AML-193 (cell line): Measurements from ENCODE around the gene ARMH3.

Experiments used
- DNase-seq, 2 experiments: peaks; one replicate each; lab custom pipeline; 2025; lab: John Stamatoyannopoulos, UW

Gene ARMH3, protein sequence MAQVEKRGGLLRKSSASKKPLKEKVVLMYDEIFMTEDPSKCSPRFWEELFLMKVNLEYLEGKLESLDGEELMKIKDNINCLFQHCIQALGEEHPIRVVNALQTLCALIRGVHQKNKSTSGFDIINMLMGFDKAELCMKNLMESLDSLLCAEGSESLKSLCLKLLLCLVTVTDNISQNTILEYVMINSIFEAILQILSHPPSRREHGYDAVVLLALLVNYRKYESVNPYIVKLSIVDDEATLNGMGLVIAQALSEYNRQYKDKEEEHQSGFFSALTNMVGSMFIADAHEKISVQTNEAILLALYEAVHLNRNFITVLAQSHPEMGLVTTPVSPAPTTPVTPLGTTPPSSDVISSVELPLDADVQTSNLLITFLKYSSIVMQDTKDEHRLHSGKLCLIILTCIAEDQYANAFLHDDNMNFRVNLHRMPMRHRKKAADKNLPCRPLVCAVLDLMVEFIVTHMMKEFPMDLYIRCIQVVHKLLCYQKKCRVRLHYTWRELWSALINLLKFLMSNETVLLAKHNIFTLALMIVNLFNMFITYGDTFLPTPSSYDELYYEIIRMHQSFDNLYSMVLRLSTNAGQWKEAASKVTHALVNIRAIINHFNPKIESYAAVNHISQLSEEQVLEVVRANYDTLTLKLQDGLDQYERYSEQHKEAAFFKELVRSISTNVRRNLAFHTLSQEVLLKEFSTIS

DNA sequence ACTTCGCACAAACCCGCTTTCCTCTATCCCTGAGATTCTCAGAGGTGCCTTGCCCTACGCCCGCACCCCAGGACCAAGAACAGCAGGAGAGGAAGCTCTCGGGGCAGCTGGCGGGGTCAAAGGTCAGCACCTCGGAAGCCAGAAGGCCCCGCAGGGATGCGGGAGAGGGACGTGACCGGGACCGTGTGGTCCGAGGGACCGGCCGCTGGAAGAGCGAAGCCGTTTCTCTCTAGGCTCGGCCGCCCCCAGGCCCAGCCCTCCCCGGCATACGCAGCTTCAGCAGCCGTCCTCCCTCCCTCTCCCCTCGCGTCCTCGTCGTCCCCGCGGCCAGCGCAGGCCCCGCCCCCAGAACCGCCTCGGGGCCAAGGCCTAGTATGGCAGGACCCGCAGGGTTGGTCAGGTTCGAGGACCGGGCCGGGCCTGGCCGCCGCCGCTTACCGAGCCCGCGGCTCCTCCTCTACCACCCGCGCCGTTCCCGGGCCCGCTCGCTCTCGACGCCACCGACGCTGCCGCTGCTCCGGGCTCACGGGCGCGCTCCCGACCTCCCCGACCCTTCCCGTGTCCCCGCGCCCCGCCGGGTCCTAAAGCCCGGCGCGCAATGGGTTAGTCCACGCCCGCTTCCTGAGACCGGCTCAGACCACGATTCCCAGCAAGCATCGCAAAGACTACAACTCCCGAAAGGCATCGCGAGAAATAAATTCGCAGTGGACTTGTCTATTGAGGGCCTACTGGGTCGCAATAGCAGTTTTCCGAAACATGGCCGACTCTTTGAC, at the start of gene ARMH3:
Gene ARMH3, minus strand, starts transcription at position 527 of the 773 bp plus-strand sequence. CDS start 16,059 bp downstream, outside the sequence.
- DNase-seq, result peak; percentile 93 to 95

DNA sequence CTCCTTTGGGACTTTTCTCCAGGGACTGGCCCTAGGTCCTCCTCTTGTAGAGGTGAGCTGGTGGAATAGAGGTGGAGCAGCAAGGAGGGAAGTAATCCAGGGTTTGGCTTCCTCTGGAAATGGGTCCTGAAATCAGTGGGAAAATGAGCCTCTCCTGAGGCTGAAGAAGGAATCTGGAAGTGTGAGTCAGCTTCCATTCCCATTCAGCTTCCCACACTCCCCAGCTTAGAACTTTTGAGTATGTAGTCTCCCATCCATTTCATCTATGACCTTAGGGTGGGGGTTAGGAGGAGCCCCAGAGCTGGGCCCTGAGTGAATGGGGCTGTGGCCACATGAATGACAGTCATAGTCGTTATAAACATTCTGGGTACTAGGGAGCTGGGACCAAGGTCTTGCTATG, 46.4 kb upstream of the ARMH3 start:
- no peak for DNase-seq

DNA sequence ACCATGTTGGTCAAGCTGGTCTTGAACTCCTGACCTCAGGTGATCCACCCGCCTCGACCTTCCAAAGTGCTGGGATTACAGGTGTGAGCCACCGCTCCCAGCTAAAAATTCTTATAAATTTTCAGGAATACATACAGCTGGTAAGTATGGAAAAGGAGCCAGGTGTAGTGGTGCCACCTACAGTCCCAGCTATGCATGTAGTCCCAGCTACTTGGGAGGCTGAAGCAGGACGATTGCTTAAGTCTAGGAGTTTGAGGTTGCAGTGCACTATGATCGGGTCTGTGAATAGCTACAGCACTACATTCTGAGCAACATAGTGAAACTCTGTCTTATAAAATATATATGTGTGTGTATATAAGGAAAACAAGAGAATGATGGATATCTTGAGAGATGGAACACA, 45.2 kb upstream of the ARMH3 start:
- no peak for DNase-seq

DNA sequence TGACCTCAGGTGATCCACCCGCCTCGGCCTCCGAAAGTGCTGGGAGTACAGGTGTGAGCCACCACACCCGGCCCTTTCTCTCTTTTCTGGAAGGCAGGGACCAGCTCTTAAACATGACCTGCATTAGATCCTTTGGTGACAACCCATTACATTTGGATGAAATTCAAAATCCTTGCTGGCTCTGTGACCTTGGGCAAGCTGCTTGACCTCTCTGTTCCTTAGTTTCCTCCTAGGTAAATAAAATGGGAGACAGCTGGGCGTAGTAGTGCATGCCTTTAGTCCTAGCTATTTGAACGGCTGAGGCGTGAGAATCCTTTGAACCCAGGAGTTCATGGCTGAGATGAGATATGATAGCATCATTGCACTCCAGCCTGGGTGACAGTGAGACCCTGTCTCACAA, 40.5 kb upstream of the ARMH3 start:
- DNase-seq, result no peak

DNA sequence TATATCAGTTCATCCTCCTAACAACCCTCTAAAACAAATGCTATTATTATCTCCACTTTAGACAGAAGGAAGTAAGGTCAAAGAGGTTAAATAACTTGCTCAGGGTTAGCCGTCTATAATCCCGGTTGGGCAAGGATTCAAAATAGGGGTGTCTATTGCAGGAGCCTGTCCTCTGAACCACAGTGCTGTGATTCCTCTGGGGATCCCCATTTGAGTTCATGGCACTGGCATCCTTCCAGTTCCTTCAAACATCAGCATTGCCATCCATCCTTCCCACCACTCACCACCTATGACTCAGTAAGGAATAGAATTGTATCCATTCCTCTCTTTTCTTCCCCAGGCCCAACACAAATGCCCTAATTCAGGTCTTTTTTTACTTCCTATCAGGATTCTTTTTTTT, 34.8 kb upstream of the ARMH3 start:
- no peak for DNase-seq

DNA sequence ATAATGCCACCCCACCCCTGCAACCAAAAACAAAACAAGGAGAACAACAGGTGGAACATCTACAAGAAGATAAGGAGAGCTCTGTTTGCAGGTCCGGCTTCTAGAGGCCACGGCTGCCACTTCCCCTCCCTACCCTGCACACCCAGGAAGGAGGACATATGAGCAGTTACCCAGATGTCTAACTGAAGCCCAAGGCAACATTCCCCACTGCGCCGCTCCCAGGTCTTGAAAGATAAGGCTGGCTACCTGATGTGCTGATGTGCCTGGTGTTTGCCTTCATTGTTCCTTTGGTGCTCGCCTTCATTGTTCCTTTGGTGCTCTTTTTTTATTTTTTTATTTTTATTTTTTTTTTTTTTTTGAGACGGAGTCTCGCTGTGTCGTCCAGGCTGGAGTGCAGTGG, 30.2 kb upstream of the ARMH3 start:
- DNase-seq, result no peak

DNA sequence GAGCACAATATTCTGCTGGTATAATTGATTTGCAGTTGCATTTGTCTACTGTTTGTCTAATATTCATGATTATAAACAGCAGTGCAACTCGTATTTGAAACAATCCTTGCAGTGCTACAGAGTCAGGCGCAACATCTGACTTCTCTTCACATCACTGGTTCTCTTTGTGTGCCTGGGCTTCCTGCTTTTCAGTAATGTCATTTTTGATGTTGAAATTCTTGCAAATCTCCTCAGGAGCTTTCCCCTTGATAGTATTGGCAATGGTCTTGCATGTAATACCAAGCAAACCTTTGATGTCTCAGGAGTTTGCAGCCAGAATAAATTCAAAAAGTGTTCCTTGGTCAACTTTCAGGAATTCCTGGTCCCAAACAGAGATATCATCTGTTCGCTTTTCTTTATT, 29.4 kb upstream of the ARMH3 start:
- peak; percentile 42 to 48 for DNase-seq

DNA sequence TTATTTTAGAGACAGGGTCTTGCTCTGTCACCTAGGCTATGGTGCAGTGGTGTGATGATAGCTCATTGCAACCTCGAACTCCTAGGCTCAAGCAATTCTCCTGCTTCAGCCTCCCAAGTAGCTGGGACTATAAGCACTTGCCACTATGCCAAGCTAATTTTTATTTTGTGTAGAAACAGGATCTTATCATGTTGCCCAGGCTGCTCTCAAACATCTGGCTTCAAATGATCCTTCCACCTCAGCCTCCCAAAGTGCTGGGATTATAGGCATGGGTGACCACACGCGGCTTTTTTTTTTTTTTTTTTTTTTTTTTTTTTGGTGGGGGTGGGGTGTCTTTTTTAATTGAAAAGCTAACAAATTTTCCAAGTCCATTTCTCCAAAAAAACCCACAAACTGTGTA, 27.6 kb upstream of the ARMH3 start:
- no peak for DNase-seq

DNA sequence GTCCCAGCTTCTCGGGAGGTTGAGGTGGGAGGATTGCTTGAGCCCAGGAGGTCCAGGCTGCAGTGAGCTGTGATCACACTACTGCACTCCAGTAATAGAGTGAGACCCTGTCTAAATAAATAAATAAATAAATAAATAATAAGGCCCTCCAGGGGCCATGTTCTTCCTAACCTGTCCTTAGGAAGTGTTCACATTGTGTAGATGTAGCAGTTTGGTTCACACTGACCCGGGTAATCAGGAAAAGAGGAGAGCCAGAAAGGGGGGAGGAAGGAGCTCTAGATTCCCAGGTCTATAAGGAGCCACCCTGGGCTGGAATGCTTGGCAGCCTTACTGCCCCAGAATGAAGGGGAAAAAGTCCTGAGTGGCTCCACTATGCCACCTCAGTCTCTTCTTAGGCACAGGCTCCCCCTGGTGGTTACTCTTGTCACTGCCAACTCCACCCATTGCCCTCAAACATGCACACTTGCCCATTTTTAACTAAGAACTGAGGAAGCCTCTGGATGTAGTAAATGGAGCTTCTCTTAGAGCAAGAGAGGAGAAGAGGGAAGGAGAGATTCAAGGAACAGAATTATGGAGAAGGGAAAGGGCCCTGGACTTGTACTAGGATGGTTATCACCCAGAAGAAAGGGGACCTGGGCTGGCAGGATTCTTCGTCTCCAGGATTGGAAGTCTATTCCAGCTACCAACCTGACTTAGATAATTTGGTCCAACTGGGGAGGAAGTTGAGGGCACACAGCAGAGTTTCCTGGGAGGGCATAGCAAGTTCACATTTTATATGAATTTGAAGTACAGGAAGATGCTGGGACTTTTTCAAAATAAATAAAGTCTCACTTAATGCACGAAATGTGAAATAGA, 16.9 kb upstream of the ARMH3 start:
- DNase-seq, result peak; percentile 60 to 64

DNA sequence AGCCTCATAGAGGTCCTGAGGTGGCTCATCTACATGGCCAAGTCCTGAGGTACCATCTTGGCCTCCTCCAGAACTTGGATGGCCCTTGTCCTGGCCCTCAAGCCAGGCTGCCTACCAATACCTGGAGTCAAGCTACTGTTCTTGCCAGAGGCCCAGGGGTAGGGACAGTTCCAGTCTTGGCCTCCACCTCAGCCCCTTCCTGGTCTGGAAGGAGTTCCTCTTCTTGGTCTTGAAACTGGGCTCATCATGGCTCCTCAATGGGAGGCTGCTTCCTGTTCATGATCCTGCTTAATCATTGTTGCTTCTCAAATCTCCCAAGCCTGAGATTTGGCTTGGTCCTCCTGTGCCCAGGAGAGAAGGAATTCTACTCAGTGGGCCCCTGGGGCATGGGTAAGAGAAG, 13.1 kb upstream of the ARMH3 start:
- peak; percentile 28 to 33 for DNase-seq

DNA sequence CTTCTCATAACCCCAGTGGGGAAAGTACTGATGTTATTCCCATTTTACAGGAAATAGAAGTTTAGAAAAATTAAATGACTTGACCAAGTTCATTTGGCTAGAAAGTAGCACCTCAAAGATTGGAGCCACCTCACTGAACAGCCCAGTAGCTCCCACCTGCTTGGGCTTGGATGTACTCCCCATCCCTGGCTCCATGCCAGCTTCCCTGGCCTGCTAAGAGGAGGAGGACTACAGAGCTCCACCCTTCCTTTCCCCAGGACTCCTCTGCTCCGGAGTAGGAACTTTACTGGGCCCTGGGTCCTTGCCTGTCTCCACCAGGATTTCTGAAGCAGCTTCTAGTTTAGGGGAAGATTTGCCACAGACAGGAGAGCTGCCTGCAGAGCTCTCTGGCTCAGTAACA, 12.2 kb upstream of the ARMH3 start:
- no peak for DNase-seq

DNA sequence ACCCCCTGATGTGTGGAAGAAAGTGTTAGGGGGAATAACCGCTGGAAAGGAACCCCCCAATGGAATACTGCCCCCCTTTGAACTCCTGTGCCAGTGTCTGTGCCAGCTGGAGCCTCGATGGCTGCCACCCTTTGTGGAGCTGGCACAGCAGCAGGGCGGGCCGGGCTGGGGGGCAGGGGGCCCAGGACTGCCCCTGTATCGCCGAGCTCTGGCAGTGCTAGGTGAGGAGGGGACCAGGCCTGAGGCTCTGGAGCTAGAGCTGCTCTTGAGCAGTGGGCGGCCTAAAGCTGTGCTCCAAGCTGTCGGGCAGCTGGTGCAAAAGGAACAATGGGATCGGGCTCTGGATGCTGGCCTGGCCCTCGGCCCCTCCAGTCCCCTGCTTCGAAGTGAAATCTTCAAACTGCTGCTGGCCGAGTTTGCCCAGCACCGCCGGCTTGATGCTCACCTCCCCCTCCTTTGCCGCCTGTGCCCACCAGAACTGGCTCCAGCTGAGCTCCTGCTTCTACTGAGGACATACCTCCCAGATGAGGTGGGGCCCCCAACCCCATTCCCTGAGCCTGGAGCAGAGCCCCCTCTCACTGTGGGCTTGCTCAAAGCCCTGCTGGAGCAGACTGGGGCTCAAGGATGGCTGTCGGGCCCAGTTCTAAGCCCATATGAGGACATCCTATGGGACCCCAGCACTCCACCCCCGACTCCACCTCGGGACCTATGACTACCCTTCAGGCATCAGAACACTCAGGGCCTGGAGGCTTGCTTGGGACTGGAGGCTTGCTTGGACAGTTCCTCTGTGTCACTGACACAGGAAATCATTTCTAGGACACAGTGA, 11.3 kb upstream of the ARMH3 start:
- DNase-seq, result no peak

DNA sequence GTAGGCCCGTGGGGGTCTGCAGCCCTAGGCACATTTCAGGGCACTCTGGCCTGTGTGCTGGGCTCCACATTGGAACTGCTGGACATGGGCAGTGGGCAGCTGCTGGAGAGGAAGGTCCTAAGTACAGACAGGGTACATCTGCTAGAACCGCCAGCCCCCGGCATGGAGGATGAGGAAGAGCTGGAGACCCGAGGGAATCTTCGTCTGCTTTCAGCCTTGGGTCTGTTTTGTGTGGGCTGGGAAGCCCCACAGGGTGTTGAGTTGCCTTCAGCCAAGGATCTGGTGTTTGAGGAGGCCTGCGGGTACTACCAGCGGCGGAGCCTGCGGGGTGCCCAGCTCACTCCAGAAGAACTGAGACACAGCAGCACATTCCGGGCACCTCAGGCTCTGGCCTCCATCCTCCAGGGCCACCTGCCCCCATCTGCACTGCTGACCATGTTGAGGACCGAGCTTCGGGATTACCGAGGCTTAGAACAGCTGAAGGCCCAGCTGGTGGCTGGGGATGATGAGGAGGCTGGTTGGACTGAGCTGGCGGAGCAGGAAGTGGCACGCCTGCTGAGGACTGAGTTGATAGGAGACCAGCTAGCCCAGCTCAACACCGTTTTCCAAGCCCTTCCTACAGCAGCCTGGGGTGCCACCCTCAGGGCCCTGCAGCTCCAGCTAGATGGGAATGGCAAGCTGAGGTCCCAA, 10.6 kb upstream of the ARMH3 start:
- no peak for DNase-seq

DNA sequence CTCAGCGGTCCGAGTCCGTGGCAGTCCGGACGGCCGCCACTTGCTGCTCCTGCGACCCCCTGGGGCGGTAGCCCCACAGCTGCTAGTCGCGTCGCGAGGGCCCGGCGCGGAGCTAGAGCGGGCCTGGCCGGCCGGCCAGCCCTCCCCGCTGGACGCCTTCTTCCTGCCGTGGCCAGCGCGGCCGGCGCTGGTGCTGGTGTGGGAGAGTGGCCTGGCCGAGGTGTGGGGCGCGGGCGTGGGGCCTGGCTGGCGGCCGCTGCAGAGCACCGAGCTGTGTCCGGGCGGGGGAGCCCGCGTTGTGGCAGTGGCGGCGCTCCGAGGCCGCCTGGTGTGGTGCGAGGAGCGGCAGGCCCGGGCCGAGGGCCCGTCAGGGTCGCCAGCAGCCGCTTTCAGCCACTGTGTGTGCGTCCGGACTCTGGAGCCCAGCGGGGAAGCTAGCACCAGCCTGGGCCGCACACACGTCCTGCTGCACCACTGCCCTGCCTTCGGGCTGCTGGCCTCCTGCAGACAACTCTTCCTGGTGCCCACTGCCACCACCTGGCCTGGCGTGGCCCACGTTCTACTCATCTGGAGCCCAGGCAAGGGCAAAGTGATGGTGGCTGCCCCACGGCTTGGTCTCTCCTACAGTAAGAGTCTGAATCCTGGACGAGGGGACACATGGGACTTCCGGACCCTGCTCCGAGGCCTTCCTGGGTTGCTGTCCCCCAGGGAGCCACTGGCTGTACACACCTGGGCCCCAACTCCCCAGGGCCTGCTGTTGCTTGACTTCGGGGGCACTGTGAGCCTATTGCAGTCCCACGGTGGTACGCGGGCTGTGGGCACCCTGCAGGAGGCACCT, 9.8 kb upstream of the ARMH3 start:
- peak; percentile 10 to 12 for DNase-seq

DNA sequence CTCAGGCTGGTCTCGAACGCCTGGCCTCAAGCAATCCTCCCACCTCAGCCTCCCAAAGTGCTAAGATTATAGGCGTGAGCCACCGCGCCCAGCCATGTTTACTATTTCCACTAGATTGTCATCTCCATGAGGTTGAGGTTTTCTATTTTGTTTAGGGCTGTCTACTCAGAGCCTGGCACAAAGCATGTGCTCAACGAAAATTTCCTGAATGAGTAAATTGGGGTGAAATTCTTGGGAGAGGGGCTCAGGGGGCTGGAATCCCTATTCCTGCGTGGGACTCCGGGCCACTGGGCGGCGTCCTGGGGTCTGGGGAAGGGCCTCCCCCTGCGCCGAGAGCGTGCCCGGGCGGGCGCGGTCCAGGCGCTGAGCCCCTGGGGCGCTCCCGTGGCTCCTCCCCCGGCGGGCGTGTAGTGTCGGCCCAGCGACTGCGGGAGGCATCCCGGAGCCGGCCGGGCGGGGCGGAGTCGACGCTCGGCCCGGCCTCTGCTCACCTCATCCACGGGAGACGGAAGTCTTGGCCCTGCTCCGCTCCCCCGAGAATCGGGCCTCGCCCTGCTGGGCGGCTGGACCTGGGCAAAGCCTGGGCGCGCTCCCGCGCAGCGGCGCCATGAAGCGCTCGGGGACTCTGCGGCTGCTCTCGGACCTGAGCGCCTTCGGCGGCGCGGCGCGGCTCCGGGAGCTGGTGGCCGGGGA, 9.0 kb upstream of the ARMH3 start, which contains the start of gene HPS6:
Gene HPS6, plus strand, starts transcription at position 482 of the 693 bp plus-strand sequence. Its CDS starts 126 bp downstream, at position 608.
- peak; percentile 83 to 89 for DNase-seq

DNA sequence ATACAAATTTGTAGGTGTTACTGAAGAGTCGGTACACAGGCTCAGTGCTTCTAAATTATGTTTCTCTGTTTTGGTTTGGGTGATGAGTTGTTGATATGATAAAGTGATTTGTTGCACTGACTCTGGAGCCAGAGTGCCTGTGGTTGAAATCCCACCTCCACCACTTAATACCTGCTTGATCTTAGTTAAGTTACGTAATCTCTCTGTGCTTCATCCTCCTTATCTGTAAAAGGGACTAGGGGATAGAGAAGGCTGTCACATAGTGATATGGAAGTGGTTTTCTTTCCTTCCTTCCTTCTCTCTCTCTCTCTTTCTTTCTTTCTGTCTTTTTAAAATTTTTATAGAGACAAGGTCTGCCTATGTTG, 8.5 kb upstream of the ARMH3 start:
- no peak for DNase-seq

DNA sequence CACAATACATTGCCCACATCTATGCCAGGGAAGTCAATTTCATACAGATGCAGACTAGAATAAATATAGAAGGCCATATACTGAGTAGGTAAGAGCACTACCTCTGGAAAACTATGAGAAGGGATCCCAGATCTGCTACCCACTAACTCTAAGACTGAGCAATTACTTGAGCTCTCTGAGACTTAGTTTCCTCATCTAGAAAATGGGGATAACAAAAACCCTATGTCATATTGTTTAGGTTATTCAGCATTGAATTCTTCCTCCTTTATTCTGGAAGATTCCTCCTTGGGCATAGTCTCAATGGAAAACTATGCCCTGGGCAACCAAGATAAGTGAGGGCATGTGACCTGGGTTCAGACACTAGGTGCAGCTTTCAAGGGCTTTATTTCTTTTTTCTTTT, 4.0 kb upstream of the ARMH3 start:
- DNase-seq, result no peak

DNA sequence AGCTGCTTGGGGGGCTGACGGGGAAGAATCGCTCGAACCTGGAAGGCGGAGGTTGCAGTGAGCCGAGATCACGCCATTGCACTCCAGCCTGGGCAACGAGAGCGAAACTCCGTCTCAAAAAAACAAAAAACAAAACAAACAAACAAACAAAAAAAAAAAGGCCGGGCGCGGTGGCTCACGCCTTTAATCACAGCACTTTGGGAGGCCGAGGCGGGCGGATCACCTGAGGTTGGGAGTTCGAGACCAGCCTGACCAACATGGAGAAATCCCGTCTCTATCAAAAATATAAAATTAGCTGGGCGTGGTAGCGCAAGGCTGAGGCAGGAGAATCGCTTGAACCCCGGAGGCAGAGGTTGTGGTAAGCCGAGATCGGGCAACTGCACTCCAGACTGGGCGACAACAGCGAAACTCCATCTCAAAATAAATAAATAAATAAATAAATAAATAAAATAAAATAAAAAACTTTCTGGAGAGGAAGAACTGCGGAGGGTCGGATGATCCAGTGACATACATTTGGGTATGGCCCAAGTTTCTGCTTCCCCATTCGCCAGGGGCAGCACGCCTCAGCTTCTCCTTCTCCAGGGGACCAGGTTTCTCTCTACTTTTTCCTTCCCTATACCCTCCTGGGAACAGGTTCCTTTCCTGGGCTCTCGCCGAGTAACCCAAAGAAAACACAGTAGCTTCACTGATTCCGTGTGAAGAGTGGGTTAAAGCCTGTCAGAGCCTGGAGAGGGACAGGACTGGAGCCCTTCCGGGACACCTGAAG, 909 bp downstream of the ARMH3 start:
- peak; percentile 22 to 32 for DNase-seq
